Rectal smooth muscle tissue (tissue), 1 donor: ENCODE measurements around the gene CRNKL1.

Experiments
- H3K27ac ChIP-seq: one replicate; pipeline ENCODE4 v1.7.0; 2013; ENCODE audit warnings: low read depth, low read length, inconsistent platforms
- H3K27me3 ChIP-seq: one replicate; pipeline ENCODE4 v1.7.0; 2013; ENCODE audit warnings: low read length; ENCODE audit not compliant: control insufficient read depth, insufficient read depth
- H3K36me3 ChIP-seq: one replicate; pipeline ENCODE4 v1.7.0; 2013; ENCODE audit warnings: low read length; ENCODE audit not compliant: control insufficient read depth, insufficient read depth
- H3K4me1 ChIP-seq: one replicate; pipeline ENCODE4 v1.7.0; 2013; ENCODE audit warnings: low read length; ENCODE audit not compliant: control insufficient read depth, insufficient read depth
- H3K4me3 ChIP-seq: one replicate; pipeline ENCODE4 v1.7.0; 2013; ENCODE audit warnings: low read length
- H3K9ac ChIP-seq: one replicate; pipeline ENCODE4 v1.7.0; 2013; ENCODE audit warnings: low read length

The CRNKL1 gene

GRCh38 chr20:20038586-20038985 is 13.7 kb downstream of the CRNKL1 start:
- Histone ChIP-seq H3K27ac (no peak overlapping the region), H3K36me3 (peaks cover 70% of the 10 kb centered on the region), H3K4me3 (no peak overlapping the region), H3K4me1 (no peaks in the 10 kb centered on the region), H3K9ac (no peak overlapping the region), H3K27me3 (no peaks in the 10 kb centered on the region)

DNA sequence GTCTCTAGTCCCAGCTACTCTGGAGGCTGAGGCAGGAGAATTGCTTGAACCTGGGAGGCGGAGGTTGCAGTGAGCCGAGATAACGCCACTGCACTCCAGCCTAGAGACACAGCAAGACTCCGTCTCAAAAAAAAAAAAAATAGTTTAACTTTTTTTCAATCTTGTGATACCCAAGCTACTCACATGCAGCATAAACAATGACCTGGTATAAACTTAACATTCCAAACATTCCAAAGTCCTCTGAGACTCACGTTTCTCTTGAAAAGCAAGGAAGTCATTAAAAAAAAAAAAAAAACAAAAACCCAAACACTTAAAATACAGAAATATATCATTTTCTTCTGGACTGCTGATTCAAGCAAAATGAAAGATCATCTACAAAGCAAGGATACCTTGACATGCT is 14.3 kb downstream of the CRNKL1 start:
- no peak overlapping the region for H3K9ac ChIP-seq
- H3K4me1 ChIP-seq = no peaks in the 10 kb centered on the region
- H3K27ac ChIP-seq = no peak overlapping the region
- H3K36me3 ChIP-seq = peaks cover 68% of the 10 kb centered on the region
- no peak overlapping the region for H3K4me3 ChIP-seq
- H3K27me3 ChIP-seq = no peaks in the 10 kb centered on the region

GRCh38 chr20:20036756-20037155 is 15.5 kb downstream of the CRNKL1 start:
- Histone ChIP-seq H3K9ac (no peak overlapping the region), H3K4me3 (no peak overlapping the region), H3K36me3 (peaks cover 61% of the 10 kb centered on the region), H3K27me3 (no peaks in the 10 kb centered on the region), H3K4me1 (no peaks in the 10 kb centered on the region), H3K27ac (no peak overlapping the region)

- no peaks in the 10 kb centered on the region for H3K27me3 ChIP-seq
- H3K4me3 ChIP-seq = no peak overlapping the region
- H3K9ac ChIP-seq = no peak overlapping the region
- no peak overlapping the region for H3K27ac ChIP-seq
- H3K36me3 ChIP-seq = peaks cover 41% of the 10 kb centered on the region
- H3K4me1 ChIP-seq = no peaks in the 10 kb centered on the region
These were observed 17.8 kb downstream of the CRNKL1 start for GRCh38 chr20:20034486-20034885.

DNA sequence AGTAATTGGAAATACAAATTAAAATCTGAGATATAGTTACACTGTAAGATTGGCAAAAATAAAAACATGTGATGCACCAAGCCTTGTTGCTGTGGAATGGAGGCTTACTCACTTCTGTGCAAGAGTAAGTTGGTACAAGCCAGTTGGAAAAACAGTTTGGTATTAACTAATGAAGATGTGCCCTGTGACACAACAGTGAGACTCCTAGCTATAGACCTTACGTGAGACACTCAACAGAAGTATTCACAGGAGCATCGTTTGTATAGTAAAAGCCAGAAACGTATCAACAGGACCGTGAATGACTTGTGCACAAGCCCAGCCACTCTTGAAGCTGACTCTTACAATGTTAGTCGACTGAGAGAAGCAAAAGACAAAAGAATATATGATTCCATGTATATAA is 20.5 kb downstream of the CRNKL1 start:
- H3K36me3 ChIP-seq = peaks cover 31% of the 10 kb centered on the region
- no peak overlapping the region for H3K9ac ChIP-seq
- H3K4me3 ChIP-seq = no peak overlapping the region
- no peaks in the 10 kb centered on the region for H3K27me3 ChIP-seq
- H3K27ac ChIP-seq = no peak overlapping the region
- no peaks in the 10 kb centered on the region for H3K4me1 ChIP-seq

GRCh38 chr20:20027284-20027683 is 25.0 kb downstream of the CRNKL1 start:
- Histone ChIP-seq H3K4me1 (no peaks in the 10 kb centered on the region), H3K27ac (no peak overlapping the region), H3K9ac (no peak overlapping the region), H3K27me3 (no peaks in the 10 kb centered on the region), H3K36me3 (peaks cover 6% of the 10 kb centered on the region), H3K4me3 (no peak overlapping the region)

DNA sequence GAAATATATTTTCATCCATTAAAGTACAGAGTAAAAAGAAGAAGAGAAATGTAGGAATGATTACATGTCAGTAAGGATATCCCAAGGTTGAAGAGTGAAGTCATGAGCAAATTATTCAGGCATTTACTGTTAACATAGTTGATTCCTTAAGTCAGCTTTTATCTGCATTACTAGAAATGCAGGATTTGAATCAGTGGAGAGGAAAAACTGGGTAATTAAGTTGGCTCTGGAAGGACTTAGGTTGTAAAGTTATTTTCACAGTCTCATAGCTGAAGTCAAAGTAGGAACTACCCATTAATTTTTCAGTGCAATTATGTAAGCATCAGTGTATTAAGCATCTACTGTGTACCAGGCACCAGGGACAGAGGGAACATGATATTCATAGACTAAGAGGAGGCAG is 27.3 kb downstream of the CRNKL1 start:
- Histone ChIP-seq H3K36me3 (peaks cover 6% of the 10 kb centered on the region), H3K9ac (no peak overlapping the region), H3K4me1 (no peaks in the 10 kb centered on the region), H3K27ac (no peak overlapping the region), H3K4me3 (no peak overlapping the region), H3K27me3 (no peaks in the 10 kb centered on the region)

GRCh38 chr20:20023395-20023794 is 28.9 kb downstream of the CRNKL1 start:
- Histone ChIP-seq H3K27ac (no peak overlapping the region), H3K27me3 (no peaks in the 10 kb centered on the region), H3K9ac (no peak overlapping the region), H3K4me3 (no peak overlapping the region), H3K36me3 (peaks cover 6% of the 10 kb centered on the region), H3K4me1 (peaks cover 3% of the 10 kb centered on the region)

DNA sequence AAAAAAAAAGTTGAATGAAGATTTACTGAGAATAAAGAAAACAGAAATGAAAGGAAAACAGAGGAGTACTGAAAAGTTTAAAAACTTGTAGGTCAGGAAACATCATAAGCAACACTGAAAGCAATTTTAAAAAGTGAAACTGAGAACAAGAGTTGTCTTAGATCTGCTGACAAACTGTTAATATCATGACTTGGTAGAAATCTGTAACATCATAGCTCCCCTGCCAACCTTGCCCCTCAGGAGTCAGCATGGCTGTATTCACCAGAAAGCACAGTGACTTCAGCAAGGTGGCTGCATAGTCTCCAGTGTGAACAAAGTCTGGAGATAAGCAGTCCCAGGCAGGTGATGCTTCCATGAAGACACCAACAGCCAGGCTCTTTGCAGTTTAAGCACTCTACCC is 29.8 kb downstream of the CRNKL1 start:
- H3K4me3 ChIP-seq = no peak overlapping the region
- H3K36me3 ChIP-seq = peaks cover 3% of the 10 kb centered on the region
- no peak overlapping the region for H3K27ac ChIP-seq
- H3K9ac ChIP-seq = no peak overlapping the region
- H3K27me3 ChIP-seq = no peaks in the 10 kb centered on the region
- peaks cover 7% of the 10 kb centered on the region for H3K4me1 ChIP-seq

DNA sequence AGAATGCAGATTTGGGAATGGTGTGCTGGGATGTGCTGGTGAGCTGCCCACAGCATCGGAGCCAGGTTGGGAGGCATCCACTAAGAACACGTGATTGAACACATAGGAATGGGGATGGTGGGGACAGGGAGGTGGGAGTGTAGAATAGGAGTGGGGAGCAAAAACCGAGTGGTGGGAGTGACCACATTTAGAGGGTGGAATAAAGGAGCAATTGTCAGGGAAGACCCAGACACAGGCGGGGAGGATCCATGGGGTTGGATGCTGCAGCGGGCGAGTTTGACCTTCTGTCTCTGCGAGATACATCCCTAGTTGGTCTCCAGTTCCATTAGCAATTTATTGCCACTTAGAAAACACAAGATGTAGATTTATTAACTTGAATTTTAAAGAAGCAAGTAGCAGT is 30.4 kb downstream of the CRNKL1 start:
- Histone ChIP-seq H3K9ac (no peak overlapping the region), H3K27me3 (no peaks in the 10 kb centered on the region), H3K4me1 (peaks cover 7% of the 10 kb centered on the region), H3K4me3 (no peak overlapping the region), H3K27ac (no peak overlapping the region), H3K36me3 (peaks cover under 1% of the 10 kb centered on the region)

DNA sequence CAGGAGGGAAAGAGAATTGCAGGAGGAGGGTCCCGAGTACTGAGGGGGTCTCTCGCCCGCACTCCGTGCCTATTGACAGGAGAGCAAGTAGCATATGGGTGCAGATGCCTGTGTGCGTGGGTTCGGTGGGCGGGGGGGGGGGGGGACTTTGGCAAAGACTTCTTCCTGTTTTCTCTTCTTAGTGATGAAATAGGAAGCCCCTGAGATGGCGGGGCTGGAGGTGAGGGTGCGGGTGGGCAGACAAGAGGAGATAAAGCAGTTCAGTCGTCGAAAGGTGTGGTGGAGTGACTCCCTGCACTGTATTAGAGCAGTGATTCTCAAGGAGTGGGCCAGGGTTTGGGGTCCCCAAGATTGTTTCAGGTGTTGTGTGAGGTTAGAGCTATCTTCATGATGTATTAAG is 31.4 kb downstream of the CRNKL1 start:
- Histone ChIP-seq H3K4me3 (no peak overlapping the region), H3K9ac (no peak overlapping the region), H3K27ac (no peak overlapping the region), H3K27me3 (no peaks in the 10 kb centered on the region), H3K4me1 (peaks cover 7% of the 10 kb centered on the region), H3K36me3 (no peaks in the 10 kb centered on the region)

GRCh38 chr20:20019123-20019522 is 33.1 kb downstream of the CRNKL1 start:
- Histone ChIP-seq H3K36me3 (no peaks in the 10 kb centered on the region), H3K4me3 (no peak overlapping the region), H3K27me3 (no peaks in the 10 kb centered on the region), H3K27ac (no peak overlapping the region), H3K9ac (no peak overlapping the region), H3K4me1 (peaks cover 7% of the 10 kb centered on the region)

GRCh38 chr20:20018366-20018765 is 33.9 kb downstream of the CRNKL1 start:
- peak overlapping the region; percentile 80 for H3K4me3 ChIP-seq
- no peak overlapping the region for H3K27ac ChIP-seq
- no peak overlapping the region for H3K9ac ChIP-seq
- peaks cover 7% of the 10 kb centered on the region for H3K4me1 ChIP-seq
- H3K36me3 ChIP-seq = no peaks in the 10 kb centered on the region
- H3K27me3 ChIP-seq = no peaks in the 10 kb centered on the region

- H3K27ac ChIP-seq = no peak overlapping the region
- H3K9ac ChIP-seq = peak overlapping the region; percentile 25
- peak overlapping the region; percentile 80 for H3K4me3 ChIP-seq
- peaks cover 7% of the 10 kb centered on the region for H3K4me1 ChIP-seq
- no peaks in the 10 kb centered on the region for H3K27me3 ChIP-seq
- no peaks in the 10 kb centered on the region for H3K36me3 ChIP-seq
These were observed 34.5 kb downstream of the CRNKL1 start for GRCh38 chr20:20017844-20018185.
